Suprapubic skin (tissue), 4 donors: ENCODE results near the gene FSTL1. TPM values are rescaled to one million over a fixed set of nuclear protein-coding genes. Genes with fewer than 3 reads are reported as not detected.
"Not testable (repeated sequence)": the region's sequence is repeated elsewhere in the genome, so short reads cannot be mapped to it uniquely, and the experiment has no call there.

Experiments used
- DNase-seq, 2 donors: peaks; one replicate each; pipeline ENCODE4 v3.0.0-alpha.2; 2019; ENCODE audit warnings: low spot score in 2 of 2
- H3K27ac ChIP-seq: fragments of 200-600 bp; sonication (generic); one replicate; pipeline ENCODE4 v1.5.1; 2019
- H3K27me3 ChIP-seq: fragments of 200-600 bp; sonication (generic); one replicate; pipeline ENCODE4 v1.5.1; 2019
- H3K36me3 ChIP-seq: fragments of 200-600 bp; sonication (generic); one replicate; pipeline ENCODE4 v1.5.1; 2019
- H3K4me1 ChIP-seq: fragments of 200-600 bp; sonication (generic); one replicate; pipeline ENCODE4 v1.5.1; 2019
- H3K4me3 ChIP-seq: fragments of 200-600 bp; sonication (generic); one replicate; pipeline ENCODE4 v1.5.1; 2019; ENCODE audit warnings: mild to moderate bottlenecking
- H3K9me3 ChIP-seq: fragments of 200-600 bp; sonication (generic); one replicate; pipeline ENCODE4 v1.5.1; 2019
- CTCF ChIP-seq, 2 donors: fragments of 200-600 bp in 1 of 2; fragments of 450-650 bp in 1 of 2; sonication (generic) in 1 of 2; IDR thresholded peaks; one replicate each; pipeline ENCODE4 v1.5.1; 2016 to 2019; ENCODE audit warnings: antibody characterized with exemption in 2 of 2, mild to moderate bottlenecking in 1 of 2, moderate library complexity in 1 of 2
- EP300 ChIP-seq: sonication (generic); formaldehyde crosslinking; IDR thresholded peaks from one replicate; pipeline ENCODE4 v1.6.1; 2017; ENCODE audit warnings: antibody characterized with exemption
- POLR2A ChIP-seq, 2 donors: fragments of 450-650 bp; IDR thresholded peaks; one replicate each; pipeline ENCODE4 v1.6.1; 2017; ENCODE audit warnings: antibody characterized with exemption in 2 of 2, mild to moderate bottlenecking in 2 of 2, moderate library complexity in 2 of 2
- POLR2AphosphoS5 ChIP-seq, 3 donors: sonication (generic); formaldehyde crosslinking; IDR thresholded peaks; one replicate each; pipeline ENCODE4 v1.6.1; 2017; ENCODE audit warnings: antibody characterized with exemption in 3 of 3
- WGBS: methylation state at CpG from one replicate; pipeline ENCODE4 v1.1.5; 2018; 5-methylcytosine and 5-hydroxymethylcytosine counted together
- total RNA-seq, 4 donors: library from RNA; depleted of rRNA; stranded (reverse); fragments of >200 nt; gene quantifications; one replicate each; pipeline ENCODE4 v1.1.0, GENCODE V29; 2016

Gene FSTL1
- total RNA-seq, 4 donors from 2014 or later = 58.3 to 75.3 (median 63.9) TPM

DNA sequence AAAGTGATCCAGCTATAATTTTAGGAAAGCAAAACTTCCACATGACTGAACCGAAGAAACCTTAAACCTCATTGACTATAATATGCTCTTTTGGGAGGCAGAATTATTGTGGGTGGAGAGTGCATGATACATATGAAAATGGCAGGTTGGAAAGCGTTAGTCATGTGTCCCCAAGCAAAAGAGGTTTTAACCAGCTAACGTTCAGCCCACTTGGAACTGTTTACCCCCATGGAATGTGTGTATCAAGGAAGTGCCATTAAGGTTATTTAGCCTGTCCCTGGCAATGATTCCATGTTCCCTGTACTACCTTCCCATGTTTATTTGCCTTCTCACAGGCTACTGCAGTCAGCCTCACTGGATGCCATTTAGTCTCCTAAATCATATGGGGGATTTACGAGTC lies 57.5 kb downstream of the FSTL1 start:
- Histone ChIP-seq H3K4me3 (no peak overlapping the region), H3K4me1 (no peaks in the 10 kb centered on the region), H3K27ac (no peak overlapping the region), H3K9me3 (no peaks in the 10 kb centered on the region), H3K27me3 (no peaks in the 10 kb centered on the region), H3K36me3 (peaks cover 34% of the 10 kb centered on the region)
- no peak for DNase-seq
- TF ChIP-seq EP300 (no peak), POLR2A (IDR thresholded peaks at IDR 0.05) (no peak), CTCF (IDR thresholded peaks at IDR 0.05) (no peak), POLR2AphosphoS5 (IDR thresholded peaks at IDR 0.05) (no peak)
- 49% methylated on average over 4 of the region's 4 CpGs for WGBS

DNA sequence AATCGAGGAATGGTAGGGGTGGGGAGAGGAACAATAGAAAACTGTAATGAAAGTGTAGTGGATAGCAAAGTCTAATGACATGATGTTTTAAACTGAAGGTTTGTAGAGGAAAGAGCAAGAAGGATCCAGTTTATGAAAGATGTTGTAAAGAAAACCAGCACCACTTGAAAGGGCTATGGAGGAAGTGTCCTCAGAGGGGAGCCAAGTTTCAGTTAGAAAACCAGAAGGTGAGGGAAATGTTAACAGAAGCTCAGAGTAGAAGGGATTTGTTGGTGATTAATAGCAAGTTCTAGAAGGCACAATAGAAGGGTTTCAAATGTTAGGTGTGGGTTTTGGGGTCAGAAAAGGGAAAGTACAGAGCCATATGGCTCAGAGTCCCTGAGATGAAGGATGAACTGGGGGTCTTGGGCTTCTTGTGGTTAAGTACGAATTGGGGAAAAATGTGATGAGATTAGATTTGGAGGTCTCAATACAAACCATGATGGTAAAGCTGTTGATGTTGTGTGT lies 67.8 kb downstream of the FSTL1 start:
- DNase-seq = no peak
- TF ChIP-seq CTCF (IDR thresholded peaks at IDR 0.05) (no peak), POLR2AphosphoS5 (IDR thresholded peaks at IDR 0.05) (no peak), POLR2A (IDR thresholded peaks at IDR 0.05) (no peak), EP300 (no peak)
- no peaks in the 10 kb centered on the region for H3K9me3 ChIP-seq
- no peaks in the 10 kb centered on the region for H3K36me3 ChIP-seq
- 86% methylated on average over 2 of the region's 2 CpGs for WGBS
- H3K27me3 ChIP-seq = no peaks in the 10 kb centered on the region
- H3K27ac ChIP-seq = no peak overlapping the region
- no peaks in the 10 kb centered on the region for H3K4me1 ChIP-seq
- H3K4me3 ChIP-seq = no peak overlapping the region

DNA sequence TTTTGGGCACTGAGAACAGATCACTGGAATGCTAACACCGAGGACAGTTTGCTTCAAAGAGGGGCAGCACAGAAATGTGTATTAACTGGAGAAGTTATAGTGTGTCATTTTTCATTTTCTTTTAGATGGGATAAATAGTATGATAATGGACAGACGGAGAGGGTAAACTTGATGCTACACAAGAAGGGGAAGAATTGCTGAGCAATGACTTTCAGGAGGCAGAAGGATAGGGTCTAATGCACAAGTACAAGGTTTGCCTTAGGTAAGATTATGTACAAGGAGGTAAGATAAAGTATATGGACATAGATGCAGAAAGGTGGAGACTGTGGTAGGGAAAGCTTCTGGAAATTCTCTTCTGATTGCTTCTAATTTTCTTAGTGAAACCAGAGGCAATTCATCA lies 69.3 kb downstream of the FSTL1 start:
- H3K27me3 ChIP-seq = no peaks in the 10 kb centered on the region
- H3K9me3 ChIP-seq = no peaks in the 10 kb centered on the region
- WGBS = 88% methylated on average over 2 of the region's 2 CpGs
- no peaks in the 10 kb centered on the region for H3K36me3 ChIP-seq
- H3K4me3 ChIP-seq = no peak overlapping the region
- no peak for TF ChIP-seq EP300
- no peaks in the 10 kb centered on the region for H3K4me1 ChIP-seq
- no peak for DNase-seq
- no peak overlapping the region for H3K27ac ChIP-seq

- WGBS = 75% methylated on average over 7 of the region's 12 CpGs
- not testable (repeated sequence) for H3K27ac ChIP-seq, H3K36me3 ChIP-seq, H3K4me1 ChIP-seq, H3K4me3 ChIP-seq, H3K9me3 ChIP-seq, DNase-seq, H3K27me3 ChIP-seq
Observed at GRCh38 chr3:120377948-120378347, 72.8 kb downstream of the FSTL1 start.

DNA sequence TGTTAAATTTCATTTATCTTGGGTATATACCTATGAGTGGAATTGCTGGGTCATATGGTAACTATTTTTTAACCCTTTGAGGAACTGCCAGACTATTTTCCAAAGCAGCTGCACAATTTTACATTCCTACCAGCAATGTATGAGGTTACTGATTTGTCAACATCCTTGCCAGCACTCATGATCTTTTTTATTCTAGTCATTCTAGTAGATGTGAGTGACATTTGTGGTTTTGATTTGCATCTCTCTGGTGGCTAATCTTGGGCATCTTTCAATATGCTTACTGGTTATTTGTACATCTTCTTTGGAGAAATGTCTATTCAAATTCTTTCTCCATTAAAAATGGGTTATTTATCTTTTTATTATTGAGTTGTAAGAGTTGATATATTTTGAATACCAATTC lies 80.3 kb downstream of the FSTL1 start:
- Histone ChIP-seq H3K36me3 (no peaks in the 10 kb centered on the region), H3K4me1 (no peaks in the 10 kb centered on the region), H3K27ac (no peak overlapping the region), H3K27me3 (no peaks in the 10 kb centered on the region), H3K4me3 (no peak overlapping the region), H3K9me3 (no peaks in the 10 kb centered on the region)
- DNase-seq = no peak
- TF ChIP-seq CTCF (IDR thresholded peaks at IDR 0.05) = no peak

DNA sequence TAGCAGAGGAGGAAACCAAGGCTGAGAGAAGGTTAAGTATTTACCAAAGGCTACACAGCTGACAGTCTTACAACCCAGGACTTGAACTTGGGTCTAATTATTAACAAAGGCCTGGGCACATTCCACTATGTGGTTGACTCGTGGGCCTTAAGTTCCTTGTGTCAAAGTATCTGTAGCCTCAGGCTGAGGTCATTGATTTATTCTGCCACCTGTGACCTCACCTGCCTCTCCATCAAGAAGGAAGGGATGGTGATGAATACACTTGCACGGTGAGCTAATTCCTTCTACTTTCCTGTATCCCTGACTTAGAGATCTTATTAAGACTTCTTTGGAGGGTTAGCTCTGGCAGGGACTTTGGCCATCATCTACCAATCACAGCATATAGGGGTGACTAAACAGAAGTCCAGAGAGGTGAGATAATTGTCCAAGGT lies 81.7 kb downstream of the FSTL1 start:
- WGBS = 37% methylated on average over 2 of the region's 2 CpGs
- Histone ChIP-seq H3K4me3 (no peak overlapping the region), H3K36me3 (no peaks in the 10 kb centered on the region), H3K4me1 (no peaks in the 10 kb centered on the region), H3K27ac (no peak overlapping the region), H3K27me3 (no peaks in the 10 kb centered on the region), H3K9me3 (no peaks in the 10 kb centered on the region)
- TF ChIP-seq POLR2AphosphoS5 (IDR thresholded peaks at IDR 0.05) (no peak), EP300 (no peak), POLR2A (IDR thresholded peaks at IDR 0.05) (no peak), CTCF (IDR thresholded peaks at IDR 0.05) (no peak)
- DNase-seq = no peak
